HPDE6-E6E7 (cell line): ENCODE results near the gene DOCK10.
"Not testable (repeated sequence)": the region's sequence is repeated elsewhere in the genome, so short reads cannot be mapped to it uniquely, and the experiment has no call there.

Experiments
- DNase-seq: peaks from one replicate; pipeline ENCODE4 v3.0.0; 2011; ENCODE audit warnings: missing footprints; ENCODE audit errors: extremely low spot score

The DOCK10 gene

GRCh38 chr2:224919472-224920110, 122.7 kb downstream of the DOCK10 start:
- DNase-seq, result no peak

GRCh38 chr2:224918626-224919471, 123.4 kb downstream of the DOCK10 start:
- no peak for DNase-seq

DNA sequence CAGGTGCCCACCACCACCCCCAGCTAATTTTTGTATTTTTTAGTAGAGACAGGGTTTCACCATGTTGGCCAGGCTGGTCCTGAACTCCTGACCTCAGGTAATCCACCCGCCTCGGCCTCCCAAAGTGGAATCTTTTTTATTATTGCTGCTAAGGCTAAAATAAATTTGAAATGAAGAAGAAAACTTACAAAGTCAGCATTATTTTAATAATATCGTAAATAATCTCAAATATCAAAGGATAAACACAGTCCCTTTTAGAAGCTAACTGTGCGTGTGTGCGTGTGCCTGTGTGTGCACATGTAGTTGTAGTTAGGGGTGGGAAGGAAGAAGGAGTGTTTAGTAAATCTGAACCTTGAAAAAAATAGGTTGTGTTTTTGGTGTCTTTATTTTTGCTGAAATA, 125.0 kb downstream of the DOCK10 start:
- not testable (repeated sequence) for DNase-seq

DNA sequence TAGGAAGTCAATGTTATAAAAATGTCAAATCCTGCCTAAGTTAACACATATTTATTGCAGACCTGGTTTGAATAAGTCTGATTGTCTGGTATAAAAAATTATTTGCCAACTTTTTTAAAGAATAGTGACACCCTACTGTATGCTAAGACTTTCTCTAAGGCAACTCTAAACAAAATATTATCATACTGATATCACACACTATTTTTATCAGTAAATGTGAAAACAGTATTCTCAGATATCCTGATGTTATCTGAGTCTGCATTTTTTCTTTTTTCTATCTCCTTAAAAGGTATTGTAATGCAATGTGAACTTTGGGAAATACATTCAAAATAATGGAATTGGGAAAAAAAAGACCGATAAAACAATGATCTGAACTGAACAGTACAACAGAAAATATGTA, 127.1 kb downstream of the DOCK10 start:
- DNase-seq, result no peak

DNA sequence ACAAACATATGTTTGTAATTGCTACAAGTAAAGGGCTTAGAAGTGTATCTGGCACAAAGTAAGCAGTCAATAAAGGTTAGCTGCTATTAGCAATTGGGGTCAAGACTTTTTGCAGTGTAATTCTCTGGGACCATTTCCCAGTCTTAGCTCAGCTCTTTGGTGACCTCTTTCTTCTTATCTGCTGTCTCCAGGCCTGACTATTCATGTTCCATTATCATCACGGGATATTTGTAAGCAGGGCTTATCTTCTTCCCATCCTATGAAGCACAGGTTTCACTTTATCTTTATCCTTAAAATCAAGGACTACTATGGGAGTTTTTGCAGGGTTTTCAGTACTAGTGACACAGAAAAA, 131.7 kb downstream of the DOCK10 start:
- no peak for DNase-seq

GRCh38 chr2:224909885-224910573, 132.2 kb downstream of the DOCK10 start:
- peak; percentile 31 for DNase-seq

GRCh38 chr2:224908818-224909217, 133.4 kb downstream of the DOCK10 start:
- DNase-seq, result no peak

DNA sequence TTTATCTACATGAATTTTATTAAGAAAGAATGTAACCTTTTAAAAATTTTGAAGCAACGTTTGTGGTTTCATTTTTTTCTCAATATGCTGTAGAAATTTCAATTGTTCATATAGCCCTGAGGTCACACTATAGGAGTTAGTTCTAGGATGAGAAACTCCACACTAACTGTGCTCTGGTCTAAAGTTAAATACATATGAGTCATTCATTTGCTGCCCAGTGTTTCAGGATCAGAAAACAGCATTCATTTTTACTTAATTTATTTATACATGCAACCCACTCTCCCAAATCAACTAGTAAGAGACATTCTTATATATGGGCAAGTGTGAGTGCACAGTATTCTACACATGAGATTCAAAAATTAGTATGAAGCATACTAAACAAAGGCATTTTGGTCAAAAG, 137.9 kb downstream of the DOCK10 start:
- no peak for DNase-seq

DNA sequence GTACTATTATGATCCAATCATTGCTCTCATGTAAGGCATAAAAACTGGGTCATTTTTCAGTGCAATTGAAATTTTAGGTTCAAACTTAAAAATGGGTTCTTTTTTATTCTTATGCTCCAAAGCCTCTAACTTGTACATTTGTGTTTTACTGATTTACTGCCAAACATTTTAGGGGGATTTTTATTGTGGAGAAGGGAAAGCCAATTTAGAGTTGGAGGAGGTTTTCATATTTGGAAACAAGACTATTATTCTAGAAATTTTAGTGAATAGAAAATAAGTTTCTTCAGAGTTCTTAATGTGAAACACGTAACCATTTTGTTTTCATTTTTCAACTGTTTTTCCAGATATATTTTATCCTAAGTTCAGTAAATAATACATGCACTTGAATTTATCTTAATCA, 138.6 kb downstream of the DOCK10 start:
- no peak for DNase-seq

DNA sequence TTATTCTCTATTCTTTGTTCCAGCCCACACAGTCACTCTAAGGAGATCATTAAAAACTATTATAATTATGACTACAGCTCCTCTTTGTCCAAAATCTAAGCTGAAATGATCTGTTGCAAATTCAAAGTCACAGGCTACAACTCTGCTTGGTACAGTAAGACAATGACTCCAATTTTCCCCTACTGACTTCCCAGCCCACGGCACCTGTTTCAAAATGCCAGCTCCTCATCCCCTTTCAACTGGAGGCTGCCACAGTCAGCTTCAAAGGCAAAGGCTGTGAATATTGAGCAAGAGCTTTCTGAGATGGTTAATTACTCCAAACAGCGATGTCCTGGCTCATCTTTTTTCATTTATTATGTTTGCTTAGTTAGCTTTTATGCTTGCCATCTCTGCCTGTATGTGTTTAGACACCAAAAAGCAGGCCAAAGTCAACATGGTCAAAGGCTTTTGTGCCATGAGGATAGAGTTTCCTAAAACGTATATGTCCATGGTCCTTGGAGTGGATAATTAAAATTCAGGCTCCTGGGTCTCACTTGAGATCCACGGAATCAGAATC, 141.1 kb downstream of the DOCK10 start:
- DNase-seq, result no peak

- DNase-seq, result no peak
These were observed 146.9 kb downstream of the DOCK10 start for GRCh38 chr2:224895377-224895776.

DNA sequence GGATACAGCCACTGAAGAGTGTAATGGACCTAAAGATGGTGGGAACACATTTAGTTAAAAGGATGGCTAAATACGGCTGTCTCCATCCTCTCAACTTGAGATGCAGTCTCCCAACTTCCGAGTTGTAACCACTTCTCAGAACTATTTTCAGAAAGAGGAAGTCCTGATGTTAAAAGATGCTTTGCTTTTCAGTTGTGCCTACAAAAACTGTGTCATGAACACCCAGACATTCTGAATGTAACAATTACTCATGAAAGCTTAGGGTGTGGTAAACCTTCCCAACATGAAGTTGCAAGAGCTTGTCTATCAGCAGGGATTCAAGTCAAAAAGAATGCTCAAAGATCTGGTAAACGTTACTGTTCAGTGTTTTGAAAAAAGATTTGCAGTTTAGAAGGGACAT, 147.9 kb downstream of the DOCK10 start:
- no peak for DNase-seq

- no peak for DNase-seq
These were observed 148.4 kb downstream of the DOCK10 start for GRCh38 chr2:224893848-224894247.

GRCh38 chr2:224892574-224893204, 149.6 kb downstream of the DOCK10 start:
- DNase-seq, result no peak

GRCh38 chr2:224890372-224890771, 151.9 kb downstream of the DOCK10 start:
- DNase-seq, result no peak

GRCh38 chr2:224887141-224887540, 155.1 kb downstream of the DOCK10 start:
- DNase-seq, result no peak

DNA sequence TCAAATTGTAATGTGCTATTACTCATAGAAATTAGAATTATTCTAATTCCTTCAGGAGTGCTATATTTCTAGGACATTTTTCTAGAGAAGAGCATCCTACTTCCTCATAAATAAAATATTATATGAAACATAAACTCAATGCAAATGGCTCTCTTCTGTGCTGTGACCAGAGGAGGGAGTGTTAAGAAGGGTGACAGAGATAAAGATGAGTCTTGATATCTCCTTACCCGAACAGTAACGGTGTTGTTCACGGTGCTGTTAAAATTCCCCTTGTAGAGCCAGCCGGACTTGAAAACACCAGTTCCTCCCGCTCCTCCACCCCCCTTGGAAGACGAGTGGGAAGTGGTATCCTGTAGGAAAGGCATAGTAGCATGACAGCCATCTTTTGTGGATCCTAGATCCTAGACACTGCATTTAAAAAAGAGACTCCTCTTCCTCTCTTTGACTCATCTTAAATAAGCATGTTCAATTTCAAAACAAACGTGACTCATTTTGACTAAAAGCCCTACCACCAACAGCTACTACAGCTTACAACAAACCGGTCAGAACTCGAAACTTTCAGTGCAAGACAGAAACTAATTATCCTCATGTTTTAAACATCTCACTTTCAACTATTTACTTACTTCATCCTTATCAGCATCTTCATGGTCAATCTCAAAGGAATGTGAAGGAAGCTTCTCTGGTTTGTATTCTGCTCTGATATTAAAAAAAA, 156.3 kb downstream of the DOCK10 start:
- peak; percentile 43 for DNase-seq

- no peak for DNase-seq
These were observed 157.0 kb downstream of the DOCK10 start for GRCh38 chr2:224885291-224885690.

GRCh38 chr2:224884188-224884587, 158.1 kb downstream of the DOCK10 start:
- no peak for DNase-seq

DNA sequence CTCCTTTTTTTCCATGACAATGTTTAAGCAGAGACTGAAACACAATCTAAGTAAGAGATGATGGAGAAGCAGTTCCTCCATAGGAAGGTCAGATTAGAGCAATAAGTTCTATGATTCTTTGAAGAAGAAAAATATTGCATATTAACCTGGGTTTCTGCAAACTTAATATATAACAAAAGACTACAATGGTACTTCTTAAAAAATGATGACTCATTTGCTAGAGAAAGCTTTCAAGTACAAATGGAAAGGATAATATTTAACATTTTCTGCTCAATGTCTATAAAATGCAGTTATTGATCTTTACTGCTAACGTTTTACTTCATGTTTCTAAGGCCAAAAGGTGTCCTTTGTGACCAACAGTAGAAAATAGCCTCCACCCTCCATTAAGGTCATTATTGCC, 158.6 kb downstream of the DOCK10 start:
- no peak for DNase-seq

GRCh38 chr2:224883172-224883516, 159.1 kb downstream of the DOCK10 start:
- no peak for DNase-seq
